NCI-H524 treated with DMSO at 0.1 percent for 48 hours (cell line): Measurements from ENCODE around the gene ADAMTS17.
A peak's percentile ranks its signal among the peaks of the same experiment; 100 is the strongest.

ENCODE experiments used
- DNase-seq: peaks from one replicate; lab custom pipeline; 2025; lab: John Stamatoyannopoulos, UW

Gene ADAMTS17

DNA sequence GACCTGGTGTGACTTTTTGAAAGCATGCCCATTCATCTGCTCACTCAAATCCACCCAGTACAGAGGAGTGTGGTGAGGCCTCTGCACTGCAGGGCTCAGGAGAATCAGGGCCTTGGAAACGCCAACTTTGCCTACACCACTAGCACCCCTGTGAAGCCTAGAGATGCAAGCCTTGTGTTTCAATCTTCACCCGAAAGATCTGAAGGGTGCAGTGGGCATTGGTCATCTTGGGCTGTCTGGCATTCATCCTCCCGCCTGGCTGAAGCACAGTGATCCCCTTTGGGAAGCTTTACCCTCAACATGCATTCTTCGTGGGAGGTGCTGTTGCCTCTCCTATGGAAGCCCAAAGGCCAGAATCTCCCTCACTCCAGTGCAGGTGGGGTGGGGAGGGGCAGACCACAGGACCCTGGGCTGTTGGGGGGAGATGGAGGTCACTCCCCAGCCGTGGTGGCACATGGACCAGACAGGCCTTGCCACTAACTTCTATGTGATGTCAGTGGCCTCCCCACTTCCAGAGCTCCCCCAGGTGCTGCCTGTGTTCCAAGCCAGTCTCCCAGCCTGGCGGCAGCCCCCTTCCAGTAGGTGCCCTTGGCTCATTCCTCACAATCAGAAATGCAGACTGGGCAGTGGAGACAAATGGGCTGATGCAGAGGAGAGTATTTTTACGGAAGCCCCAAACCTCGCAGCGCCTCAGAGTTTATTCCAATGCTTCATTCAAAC lies 92.5 kb downstream of the ADAMTS17 start:
- no peak for DNase-seq

- DNase-seq, result no peak
These were observed 93.5 kb downstream of the ADAMTS17 start for GRCh38 chr15:100248236-100248635.

DNA sequence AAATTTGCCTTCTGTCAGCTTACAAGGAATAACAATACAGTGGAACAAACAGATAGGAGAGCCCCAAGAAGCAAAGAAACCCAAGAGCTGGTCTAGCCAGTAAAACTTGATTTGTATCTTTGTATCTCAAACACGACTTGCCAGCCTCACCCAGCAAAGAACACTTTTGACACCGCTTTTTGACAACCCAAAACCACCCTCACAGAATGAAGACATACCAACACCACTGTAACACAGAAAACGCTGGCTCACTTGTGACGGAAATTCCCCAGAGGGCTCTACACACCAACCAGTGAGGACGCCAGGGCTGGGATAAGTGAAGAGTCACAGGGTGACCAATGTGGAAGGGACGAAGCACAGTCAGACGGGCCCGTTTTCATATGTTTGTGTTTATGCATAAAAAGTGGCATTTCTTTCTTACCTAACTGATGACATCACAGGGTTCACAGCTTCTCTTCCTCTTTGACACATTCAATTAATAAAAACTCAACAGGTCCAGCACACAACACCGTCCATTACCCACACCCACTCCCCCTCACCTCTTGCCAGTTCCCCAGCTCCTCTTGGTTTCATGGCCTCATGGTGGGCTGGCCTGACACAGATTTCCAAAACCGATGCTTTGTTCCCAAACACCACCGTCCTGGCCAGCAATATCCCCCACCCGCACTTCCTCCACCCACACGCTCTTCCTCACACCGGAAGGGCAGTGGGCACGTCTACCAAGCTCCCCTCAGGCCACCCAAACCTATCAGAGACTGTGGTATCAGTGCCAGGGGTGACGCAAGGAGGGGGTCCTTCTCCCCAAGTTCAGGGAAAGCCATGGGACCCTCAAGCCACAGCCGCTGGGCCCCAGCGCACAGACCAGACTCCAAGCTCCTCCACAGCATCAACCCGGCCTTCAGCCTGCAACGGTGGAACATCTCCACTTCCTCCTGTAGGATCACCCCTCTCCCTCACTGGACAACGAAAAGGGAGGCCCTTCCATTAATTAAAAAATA lies 94.2 kb downstream of the ADAMTS17 start:
- no peak for DNase-seq

- no peak for DNase-seq
These were observed 95.9 kb downstream of the ADAMTS17 start for GRCh38 chr15:100245855-100246254.

DNA sequence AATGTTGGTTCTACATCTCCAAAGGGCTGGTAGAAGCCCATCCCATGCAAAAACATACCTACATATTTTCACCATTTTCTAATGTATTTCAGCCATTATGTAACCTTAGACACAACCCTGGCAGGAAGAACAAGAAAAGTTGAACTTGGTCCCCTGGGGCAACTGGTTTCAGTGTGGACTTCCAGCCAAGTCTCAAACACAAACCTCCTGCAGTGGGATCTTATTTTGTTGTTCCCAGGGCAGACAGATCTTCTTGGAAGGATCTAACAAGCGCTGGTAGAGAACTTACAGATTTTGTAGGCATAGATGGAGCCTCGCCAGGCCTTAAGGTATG lies 96.3 kb downstream of the ADAMTS17 start:
- DNase-seq, result no peak

- DNase-seq, result no peak
These were observed 96.8 kb downstream of the ADAMTS17 start for GRCh38 chr15:100244796-100245486.

DNA sequence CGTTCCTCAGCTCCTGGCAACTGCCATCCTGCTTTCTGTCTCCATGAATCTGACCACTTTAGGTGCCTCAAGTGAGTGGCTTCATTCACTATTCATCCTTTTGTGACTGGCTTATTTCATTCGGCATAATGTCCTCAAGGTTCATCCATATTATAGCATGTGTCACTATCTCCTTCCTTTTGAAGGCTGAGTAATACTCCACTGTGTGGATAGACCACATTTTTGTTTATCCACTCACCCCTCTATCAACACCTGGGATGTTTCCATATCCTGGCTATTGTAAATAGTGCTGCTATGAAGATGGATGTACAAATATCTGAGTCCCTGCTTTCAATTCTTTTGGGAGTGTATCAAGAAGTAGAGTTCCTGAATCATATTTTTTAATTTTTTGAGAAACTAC lies 98.8 kb downstream of the ADAMTS17 start:
- DNase-seq, result no peak

DNA sequence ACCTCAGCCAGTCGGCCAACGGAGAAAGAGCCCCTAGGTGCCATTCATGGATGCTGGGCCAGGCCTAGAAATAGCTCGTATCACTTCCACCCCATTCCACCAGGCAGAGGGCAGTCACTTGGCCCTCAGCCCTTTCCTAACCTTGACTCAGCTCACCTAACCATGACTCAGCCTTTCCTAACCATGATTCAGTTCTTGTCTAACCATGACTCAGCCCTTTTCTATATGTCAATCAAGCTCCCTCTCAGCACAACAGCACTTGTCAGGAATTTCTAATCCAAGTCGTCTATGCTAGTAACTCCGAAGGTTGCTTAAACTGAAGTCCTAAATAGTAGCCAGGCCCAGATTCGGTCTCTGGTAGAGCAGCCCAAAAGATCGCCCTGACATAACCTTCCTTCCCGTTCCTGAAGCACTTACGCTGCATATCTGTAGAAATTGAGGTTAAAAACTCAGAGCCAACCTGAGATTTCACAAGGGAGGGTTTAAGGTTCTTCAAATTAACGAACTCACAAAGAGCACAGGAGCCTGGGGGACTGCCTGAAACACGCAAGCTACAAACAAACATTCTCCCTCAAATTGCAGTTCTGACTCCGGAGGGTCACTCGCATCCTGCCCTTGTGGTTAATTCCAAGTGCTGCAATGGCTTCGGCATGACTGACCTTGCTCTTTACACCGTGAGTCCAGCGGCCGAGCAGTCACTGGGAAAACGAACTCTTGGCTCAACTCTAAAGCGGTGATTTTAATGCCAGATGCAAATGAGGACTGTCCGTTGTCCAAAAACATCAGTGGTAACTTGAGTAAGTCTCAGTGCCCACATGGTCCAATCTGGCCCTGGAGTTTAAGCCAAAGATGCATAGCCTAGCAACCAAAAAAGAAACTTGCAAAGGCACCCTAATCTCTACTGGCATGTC lies 99.9 kb downstream of the ADAMTS17 start:
- no peak for DNase-seq

DNA sequence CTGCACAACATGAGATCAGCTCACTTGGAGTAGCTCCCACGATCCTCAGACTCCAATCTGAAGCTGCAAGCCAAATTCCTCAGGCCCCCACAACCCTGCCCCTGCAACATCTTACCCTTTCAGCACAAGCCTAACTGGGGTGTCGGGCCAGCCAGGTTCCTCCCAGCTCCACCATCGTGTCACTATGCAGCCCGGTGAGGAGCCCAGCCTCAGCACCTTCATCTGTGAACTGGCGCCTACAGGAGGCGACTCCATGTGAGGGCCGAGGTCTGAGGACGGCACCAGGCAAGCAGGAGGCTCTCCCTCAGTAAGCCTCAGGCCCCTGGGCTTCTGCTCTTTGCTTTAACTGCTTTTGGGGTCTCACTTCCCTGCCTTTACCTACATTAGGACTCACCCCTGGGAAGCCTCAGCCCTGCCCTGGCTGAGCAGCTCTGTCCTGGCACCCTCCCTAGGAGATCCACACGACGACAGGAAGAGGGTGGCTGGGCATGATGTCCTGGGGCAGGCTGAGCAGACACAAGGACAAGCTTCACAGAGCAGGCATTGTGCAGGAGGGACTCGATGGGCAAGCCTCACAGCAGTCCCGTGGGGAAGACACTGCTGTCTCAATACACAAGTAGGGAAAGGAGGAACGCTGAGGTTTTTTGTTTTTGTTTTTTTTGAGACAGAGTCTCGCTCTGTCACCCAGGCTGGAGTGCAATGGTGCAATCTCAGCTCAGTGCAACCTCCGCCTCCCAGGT lies 104.6 kb downstream of the ADAMTS17 start:
- DNase-seq, result no peak

GRCh38 chr15:100235030-100235617 lies 106.7 kb downstream of the ADAMTS17 start:
- DNase-seq, result no peak

- peak; percentile 54 for DNase-seq
These were observed 107.4 kb downstream of the ADAMTS17 start for GRCh38 chr15:100234158-100235029.

GRCh38 chr15:100230784-100231183 lies 111.0 kb downstream of the ADAMTS17 start:
- DNase-seq, result peak; percentile 18

DNA sequence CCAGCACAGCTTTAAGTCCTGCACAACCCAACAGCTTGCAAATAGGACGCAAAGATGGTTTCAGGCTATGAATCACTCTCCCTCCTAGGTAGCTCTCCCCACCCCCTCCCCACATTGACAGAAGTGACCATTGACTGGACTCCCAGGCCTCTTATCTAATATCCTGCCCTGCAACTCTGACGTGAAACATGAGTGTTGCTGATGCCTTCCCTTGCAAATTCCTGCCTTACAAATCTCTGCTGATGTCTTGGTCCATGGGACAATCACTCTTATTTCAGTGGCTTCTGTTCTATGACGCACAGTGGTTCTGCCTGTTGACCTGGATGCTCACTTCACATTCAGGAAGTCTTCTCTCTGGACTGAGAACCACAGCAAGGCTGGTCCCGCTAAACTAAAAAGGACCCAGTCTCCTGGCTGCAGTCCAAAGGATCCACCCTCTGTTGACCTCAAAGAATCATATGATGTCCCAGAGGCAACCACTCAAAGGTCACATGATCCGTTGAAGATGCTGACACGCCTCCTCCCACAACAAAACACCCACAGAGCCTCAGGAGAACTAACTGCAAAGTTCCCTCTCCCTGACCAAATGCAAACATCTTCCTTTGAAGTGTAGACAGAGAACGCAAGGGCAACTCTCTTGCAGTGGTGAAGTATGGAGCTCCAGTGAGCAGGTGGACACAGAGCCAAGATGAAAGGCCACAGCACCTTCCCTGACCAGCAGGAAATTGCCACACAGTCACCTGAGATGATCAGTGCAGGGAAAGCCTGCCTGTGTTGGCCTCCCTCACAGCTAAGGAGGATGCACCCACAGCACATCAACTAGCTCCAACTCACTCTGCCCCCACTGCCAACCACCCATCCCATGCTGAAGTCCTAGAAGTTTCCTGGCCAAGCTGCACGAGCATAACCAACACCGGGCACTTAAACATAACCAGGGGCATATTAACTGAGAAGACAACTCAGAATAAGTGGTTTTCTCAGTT lies 112.3 kb downstream of the ADAMTS17 start:
- DNase-seq, result no peak

- DNase-seq, result no peak
These were observed 114.0 kb downstream of the ADAMTS17 start for GRCh38 chr15:100227781-100228180.

- no peak for DNase-seq
These were observed 115.7 kb downstream of the ADAMTS17 start for GRCh38 chr15:100226107-100226506.

DNA sequence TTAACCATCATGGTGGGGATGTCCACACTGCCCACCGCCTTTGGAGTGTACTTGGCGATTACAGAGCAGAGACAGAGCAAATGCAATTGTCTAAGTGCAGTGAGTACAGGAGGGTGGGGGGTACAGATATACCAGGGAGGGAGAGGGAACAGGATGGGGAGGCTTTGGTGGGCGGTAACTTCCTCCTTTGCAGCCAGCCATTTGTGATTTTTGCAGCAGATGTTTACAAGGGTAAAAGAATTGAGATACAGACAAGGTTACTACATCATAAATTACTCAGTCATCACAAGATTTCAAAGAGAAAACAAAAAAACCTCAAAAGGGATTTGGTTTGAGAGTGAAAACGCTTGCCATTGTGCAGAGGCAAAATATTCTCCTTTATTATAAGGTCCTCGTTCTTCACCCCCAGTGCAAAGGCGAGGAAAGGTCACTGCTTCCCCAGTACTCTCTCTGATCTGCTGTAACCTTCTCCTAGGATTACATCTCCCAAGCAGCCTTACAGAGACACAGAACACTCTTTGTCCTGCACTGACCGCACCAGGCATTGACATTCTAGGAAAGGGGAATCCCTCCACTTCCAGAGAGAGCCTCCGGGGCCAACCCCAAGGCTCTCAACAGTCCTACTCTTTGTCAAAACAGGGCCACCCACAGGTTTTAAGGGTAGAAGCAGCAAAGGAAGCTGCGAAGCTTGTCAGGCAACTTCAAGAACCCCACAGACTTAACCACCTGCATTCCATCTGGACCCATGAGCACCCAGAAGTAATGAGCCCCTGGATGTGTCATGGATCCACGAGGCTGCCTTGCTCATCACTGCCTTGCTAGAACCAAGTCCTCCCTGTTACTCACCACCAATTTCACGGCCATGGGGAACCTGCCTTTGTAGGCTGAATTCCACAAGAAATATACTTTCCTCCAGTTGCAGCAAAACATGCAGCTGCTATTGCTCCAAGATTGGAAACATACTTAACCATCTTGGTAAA lies 117.3 kb downstream of the ADAMTS17 start:
- no peak for DNase-seq

GRCh38 chr15:100222349-100222715 lies 119.4 kb downstream of the ADAMTS17 start:
- no peak for DNase-seq
